GM18505 (cell line): ENCODE data around the gene CLEC1A.

Experiments
- ATAC-seq: cut with Tn5 transposase; IDR thresholded peaks from one replicate; pipeline ENCODE4 v1.9.1; 2021; ENCODE audit not compliant: unreplicated experiment
- POLR2A ChIP-seq: IDR thresholded peaks from 4 replicates; pipeline ENCODE4 v1.6.1; 2011; ENCODE audit warnings: borderline replicate concordance; ENCODE audit not compliant: insufficient read depth, insufficient read length; ENCODE audit errors: extremely low read depth

The CLEC1A gene

DNA sequence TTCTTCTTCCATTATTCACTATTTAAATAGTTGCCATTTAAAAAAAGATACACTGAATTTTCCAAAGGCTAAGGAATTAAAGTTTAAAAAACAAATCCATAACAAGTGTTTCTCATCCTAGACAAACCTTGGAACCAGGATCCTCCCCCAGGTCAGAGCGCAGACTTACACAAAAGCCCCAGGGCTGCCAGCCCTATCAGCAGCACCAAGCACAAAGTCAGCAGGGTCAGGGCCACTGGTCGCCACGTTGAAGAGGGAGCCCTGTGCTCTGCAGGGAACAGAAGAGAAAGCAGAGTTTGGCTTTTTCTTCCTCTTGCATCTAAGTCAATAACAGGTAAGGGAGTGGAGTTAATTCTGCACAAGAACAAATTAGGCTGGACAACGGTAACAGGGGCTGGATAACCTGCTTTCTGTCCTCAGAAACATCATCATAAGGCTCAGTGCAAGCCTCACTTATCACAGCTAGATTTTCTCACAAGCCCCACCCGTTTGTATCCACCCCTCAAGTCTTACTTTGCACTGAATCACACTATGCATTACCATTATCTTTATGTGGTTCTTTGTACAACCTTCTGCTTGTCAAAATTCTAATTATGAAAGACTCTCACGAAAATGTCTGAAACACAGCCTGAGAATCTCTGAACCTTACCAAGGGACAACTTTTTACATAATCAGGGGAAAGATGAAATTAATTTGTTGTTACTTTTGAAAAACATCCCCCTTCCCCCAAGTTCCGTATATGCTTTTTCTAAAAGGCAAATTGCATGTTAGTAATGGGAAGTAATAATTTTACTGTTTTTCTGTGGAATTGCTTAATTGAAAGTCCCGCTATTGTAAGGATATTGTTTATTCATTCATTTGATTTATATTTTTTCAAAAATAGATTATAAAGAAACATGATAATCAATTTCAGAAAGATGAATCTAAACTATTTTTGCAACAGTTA lies 9.6 kb downstream of the CLEC1A start:
- no peak for TF ChIP-seq POLR2A
- no peak for ATAC-seq

DNA sequence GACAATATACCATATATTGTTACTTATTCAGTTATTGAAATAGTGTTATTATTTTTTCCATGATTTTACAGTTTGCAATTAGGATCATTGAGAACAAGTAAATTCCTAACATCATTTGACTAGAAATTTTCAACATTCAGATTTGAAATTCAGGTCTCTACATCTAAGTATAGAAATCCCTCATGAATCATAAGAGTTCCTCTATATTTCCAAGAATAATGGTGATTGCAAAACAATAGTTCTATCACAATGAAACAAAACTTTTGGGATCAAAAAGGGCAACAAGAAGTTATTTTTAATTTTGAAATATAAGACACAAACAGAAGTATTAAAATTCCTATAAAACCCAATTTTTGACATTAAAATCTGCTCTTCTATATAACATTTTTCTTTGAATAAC lies 10.8 kb downstream of the CLEC1A start:
- no peak for TF ChIP-seq POLR2A

DNA sequence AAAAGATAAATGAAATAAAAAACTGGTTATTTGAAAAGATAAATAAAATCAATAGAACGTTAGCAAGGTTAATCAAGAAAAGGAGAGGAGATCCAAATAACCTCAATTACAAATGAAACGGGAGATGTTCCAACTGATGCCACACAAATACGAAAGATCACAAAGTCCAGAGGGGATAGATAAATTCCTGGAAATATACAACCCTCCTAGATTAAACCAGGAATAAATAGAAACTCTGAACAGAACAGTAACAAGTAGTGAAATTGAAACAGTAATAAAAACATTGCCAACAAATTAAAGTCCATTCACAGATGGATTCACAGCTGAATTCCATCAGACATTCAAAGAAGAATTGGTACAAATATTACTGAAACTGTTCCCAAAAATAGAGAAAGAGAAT lies 12.4 kb downstream of the CLEC1A start:
- TF ChIP-seq POLR2A = no peak
- no peak for ATAC-seq

More for the DNA sequence above, 10.8 kb downstream of the CLEC1A start:
- ATAC-seq = no peak

DNA sequence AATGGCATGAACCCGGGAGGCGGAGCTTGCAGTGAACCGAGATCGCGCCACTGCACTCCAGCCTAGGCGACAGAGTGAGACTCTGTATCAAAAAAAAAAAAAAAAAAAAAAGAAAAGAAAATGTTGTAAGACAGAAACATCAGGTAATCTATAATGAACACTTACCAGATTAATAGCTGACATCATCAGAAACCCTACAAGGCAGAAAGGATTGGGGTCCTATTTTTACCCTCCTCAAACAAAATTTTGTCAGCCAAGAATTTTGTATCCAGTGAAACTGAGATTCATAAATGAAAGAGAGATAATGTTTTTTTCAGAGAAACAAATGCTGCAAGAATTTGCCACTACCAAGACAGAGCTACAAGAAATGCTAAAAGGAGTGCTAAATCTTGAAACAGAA lies 14.1 kb downstream of the CLEC1A start:
- no peak for TF ChIP-seq POLR2A

DNA sequence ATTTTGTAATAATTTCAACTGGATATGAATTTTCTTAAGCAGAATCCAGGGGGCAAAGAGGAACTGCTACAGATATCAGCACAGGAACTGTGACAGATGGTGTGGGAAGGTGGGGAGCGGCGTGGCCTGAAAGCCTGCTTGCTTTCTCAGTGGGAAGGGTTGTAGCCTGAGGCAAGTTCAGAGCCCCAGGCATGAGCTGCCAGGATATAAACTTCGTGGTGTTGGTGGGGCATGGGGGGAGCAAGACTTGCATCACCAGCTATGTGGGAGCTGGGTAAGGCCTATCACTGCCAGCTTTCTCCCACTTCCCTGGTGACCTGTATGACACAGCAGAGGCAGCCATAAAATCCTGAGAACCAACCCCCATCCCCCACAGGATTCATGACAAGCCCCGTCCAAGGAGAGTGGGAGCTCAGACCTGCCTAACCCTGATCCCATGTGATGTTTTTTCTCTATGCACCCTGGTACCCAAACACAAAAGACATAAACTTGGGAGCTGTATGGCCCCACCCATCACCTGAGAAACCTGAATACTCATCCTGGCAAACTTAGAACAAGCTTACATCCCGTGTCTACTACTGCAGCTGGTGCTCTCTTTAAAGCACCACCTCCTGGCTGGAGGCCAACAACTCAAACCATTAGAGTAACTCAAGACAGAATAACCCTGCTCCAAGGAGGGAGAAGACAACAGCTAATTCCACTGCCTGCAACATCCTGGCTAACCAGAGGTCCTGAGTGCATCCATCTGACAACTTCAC lies 16.5 kb downstream of the CLEC1A start:
- no peak for ATAC-seq
- no peak for TF ChIP-seq POLR2A

More for the DNA sequence above, 14.1 kb downstream of the CLEC1A start:
- no peak for ATAC-seq

DNA sequence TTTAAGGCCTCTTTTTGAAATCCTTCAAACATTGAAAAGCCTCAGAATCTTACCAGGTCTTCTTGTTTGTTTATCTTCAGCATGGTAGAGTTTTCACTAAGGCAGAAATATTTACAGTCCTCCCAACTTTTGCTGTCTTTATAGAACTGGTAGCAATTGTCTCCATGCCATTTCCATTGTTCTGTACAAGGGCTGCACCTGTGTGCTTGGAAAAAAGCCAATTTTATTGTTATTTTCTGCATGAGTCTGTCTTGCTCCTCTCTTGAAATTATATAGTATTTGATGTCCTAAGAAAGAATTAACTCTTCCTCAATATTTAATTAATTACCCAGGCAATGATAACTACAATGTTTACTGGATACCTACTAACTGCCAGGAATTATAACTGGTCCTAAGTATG lies 23.3 kb downstream of the CLEC1A start:
- TF ChIP-seq POLR2A = no peak
- ATAC-seq = no peak

DNA sequence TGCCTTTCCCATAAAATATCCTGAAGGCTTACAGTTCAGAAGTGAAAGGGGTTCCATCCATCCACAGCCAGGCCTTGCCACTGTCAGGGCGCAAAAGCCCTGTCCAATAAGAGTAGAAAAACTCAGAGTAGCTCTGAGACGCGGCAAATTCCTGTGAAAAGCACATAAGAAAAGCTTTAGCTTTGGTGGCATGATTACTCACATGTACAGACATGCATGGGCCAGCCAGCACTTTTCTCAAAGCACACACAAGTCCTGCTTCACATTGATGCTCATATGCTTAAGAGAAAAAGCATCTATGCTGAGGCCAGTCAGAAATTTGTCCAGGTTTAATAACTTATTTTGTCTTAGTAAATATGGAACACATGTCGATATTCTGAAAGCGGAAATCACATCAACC lies 25.5 kb downstream of the CLEC1A start:
- TF ChIP-seq POLR2A = no peak
- no peak for ATAC-seq

- ATAC-seq = no peak
- TF ChIP-seq POLR2A = no peak
These were observed 26.7 kb downstream of the CLEC1A start for GRCh38 chr12:10072131-10072530.

DNA sequence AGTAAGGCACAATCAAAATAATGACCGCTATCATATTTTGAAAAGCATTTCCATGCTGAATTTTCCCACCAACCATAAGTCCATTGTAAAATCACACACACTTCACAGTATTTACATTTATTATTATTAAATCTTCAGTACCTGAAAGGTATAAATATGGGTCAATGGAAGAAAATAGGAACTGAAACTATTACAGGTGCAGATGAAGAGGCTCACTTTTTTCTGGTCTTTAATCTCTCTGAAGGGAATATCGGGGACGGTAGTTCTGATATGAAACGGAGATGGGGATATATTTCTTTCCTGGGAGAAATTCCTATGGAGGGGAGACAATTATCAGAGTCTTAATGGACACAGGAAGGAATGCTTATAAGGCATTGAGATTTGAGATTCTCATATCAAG lies 28.4 kb downstream of the CLEC1A start:
- ATAC-seq = no peak
- TF ChIP-seq POLR2A = no peak

GRCh38 chr12:10069976-10070375 lies 28.8 kb downstream of the CLEC1A start:
- ATAC-seq = no peak
- no peak for TF ChIP-seq POLR2A

- TF ChIP-seq POLR2A = no peak
- ATAC-seq = no peak
These were observed 29.7 kb downstream of the CLEC1A start for GRCh38 chr12:10069099-10069498.

GRCh38 chr12:10068644-10069043 lies 30.1 kb downstream of the CLEC1A start:
- ATAC-seq = no peak
- TF ChIP-seq POLR2A = no peak

DNA sequence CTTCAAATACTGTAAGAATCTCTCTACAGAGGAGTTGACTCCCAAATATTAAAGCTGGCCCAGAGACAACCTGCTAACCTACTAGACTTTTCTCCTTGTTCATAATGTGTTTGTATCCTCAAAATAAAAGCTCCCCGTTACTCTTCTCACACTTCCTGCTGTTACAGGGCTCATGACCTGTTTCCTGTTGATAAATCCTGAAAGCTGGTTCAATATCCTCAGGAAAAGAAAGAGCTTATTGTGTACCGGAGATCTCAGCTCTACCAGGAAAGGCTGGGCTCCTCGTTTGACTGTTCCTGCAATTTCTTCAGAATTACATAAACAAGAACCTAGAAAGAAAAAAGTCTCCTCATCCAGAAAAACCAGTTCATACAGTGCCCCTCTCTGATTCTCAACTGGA lies 30.8 kb downstream of the CLEC1A start:
- no peak for TF ChIP-seq POLR2A
- ATAC-seq = no peak

- no peak for ATAC-seq
- TF ChIP-seq POLR2A = no peak
These were observed 31.5 kb downstream of the CLEC1A start for GRCh38 chr12:10067264-10067663.
